Neural cell (in vitro differentiated cells): Measurements from ENCODE around the gene GNA12. TPM values are rescaled to one million over a fixed set of nuclear protein-coding genes. Genes with fewer than 3 reads are reported as not detected.

Experiments
- H2AFZ ChIP-seq: fragments of 200-600, 300-800 bp; sonication (generic), shearing (Covaris generic); 2 replicates; pipeline ENCODE4 v1.6.0; 2014; ENCODE audit warnings: low read depth, mild to moderate bottlenecking, antibody characterized with exemption, low read length, moderate library complexity
- H3F3A ChIP-seq: fragments of 200-600 bp; shearing (Covaris generic); 2 replicates; pipeline ENCODE4 v1.6.1; 2016; ENCODE audit warnings: mild to moderate bottlenecking, moderate library complexity, mixed read lengths, antibody characterized with exemption, low read length; ENCODE audit not compliant: insufficient read depth, poor library complexity, severe bottlenecking
- H3K27ac ChIP-seq: fragments of 200-600, 300-800 bp; sonication (generic), shearing (Covaris generic); 2 replicates; pipeline ENCODE4 v1.5.1; 2014; ENCODE audit warnings: mild to moderate bottlenecking, low read length, moderate library complexity
- H3K27me3 ChIP-seq: fragments of 300-800, 200-600 bp; sonication (generic), shearing (Covaris generic); 2 replicates; pipeline ENCODE4 v1.6.0; 2014; ENCODE audit warnings: mild to moderate bottlenecking, low read depth, low read length, moderate library complexity; ENCODE audit not compliant: insufficient read depth
- H3K36me3 ChIP-seq: fragments of 300-800, 200-600 bp; sonication (generic), shearing (Covaris generic); 2 replicates; pipeline ENCODE4 v1.5.1; 2014; ENCODE audit warnings: mild to moderate bottlenecking, antibody characterized with exemption, low read length, moderate library complexity; ENCODE audit not compliant: insufficient read depth
- H3K4me2 ChIP-seq: fragments of 300-800, 200-600 bp; sonication (generic), shearing (Covaris generic); 2 replicates; pipeline ENCODE4 v1.6.0; 2014; ENCODE audit warnings: mild to moderate bottlenecking, low read length
- H3K4me3 ChIP-seq: fragments of 300-800, 200-600 bp; sonication (generic), shearing (Covaris generic); 2 replicates; pipeline ENCODE4 v1.5.1; 2014; ENCODE audit warnings: mild to moderate bottlenecking, low read length, moderate library complexity
- H3K79me2 ChIP-seq: fragments of 200-600 bp; shearing (Covaris generic); replicated peaks from 2 replicates; pipeline ENCODE4 v1.6.0; 2014; ENCODE audit warnings: mild to moderate bottlenecking, low read length, moderate library complexity; ENCODE audit not compliant: insufficient read depth
- H3K9ac ChIP-seq: fragments of 300-800, 200-600 bp; sonication (generic), shearing (Covaris generic); 2 replicates; pipeline ENCODE4 v1.6.1; 2016; ENCODE audit warnings: mild to moderate bottlenecking, low read length, mixed read lengths
- H3K9me2 ChIP-seq: fragments of 200-600 bp; shearing (Covaris generic); 2 replicates; pipeline ENCODE4 v1.6.1; 2016; ENCODE audit warnings: mild to moderate bottlenecking, low read length, mixed read lengths; ENCODE audit not compliant: insufficient read depth
- H3K9me3 ChIP-seq: fragments of 200-600, 300-800 bp; sonication (generic), shearing (Covaris generic); 2 replicates; pipeline ENCODE4 v1.6.1; 2016; ENCODE audit warnings: mild to moderate bottlenecking, mixed run types, low read length, moderate library complexity, mixed read lengths
- H4K20me1 ChIP-seq: fragments of 200-600 bp; shearing (Covaris generic); 2 replicates; pipeline ENCODE4 v1.6.1; 2016; ENCODE audit warnings: mild to moderate bottlenecking, mixed run types; ENCODE audit not compliant: insufficient read depth
- CTCF ChIP-seq: fragments of 450-650 bp; IDR thresholded peaks from 2 replicates; pipeline ENCODE4 v1.5.1; 2014; ENCODE audit warnings: antibody characterized with exemption, mild to moderate bottlenecking, moderate library complexity; ENCODE audit not compliant: poor library complexity, severe bottlenecking
- EP300 ChIP-seq: fragments of 450-650 bp; conservative IDR thresholded peaks from 2 replicates; pipeline ENCODE4 v1.6.1; 2014; ENCODE audit warnings: antibody characterized with exemption, mild to moderate bottlenecking, moderate library complexity; ENCODE audit not compliant: poor library complexity, severe bottlenecking
- EZH2 ChIP-seq: fragments of 200-600, 300-800 bp; shearing (Covaris generic), sonication (generic); IDR thresholded peaks from 2 replicates; pipeline ENCODE4 v1.6.1; 2014; ENCODE audit warnings: antibody characterized with exemption, low read length, borderline replicate concordance, mild to moderate bottlenecking; ENCODE audit not compliant: insufficient read depth, poor library complexity, severe bottlenecking
- MXI1 ChIP-seq: fragments of 450-650 bp; conservative IDR thresholded peaks from 2 replicates; pipeline ENCODE4 v1.6.1; 2014; ENCODE audit warnings: antibody characterized with exemption, mild to moderate bottlenecking; ENCODE audit not compliant: poor library complexity, severe bottlenecking
- POLR2AphosphoS5 ChIP-seq: IDR thresholded peaks from 2 replicates; pipeline ENCODE4 v1.6.1; 2012
- RAD21 ChIP-seq: fragments of 450-650 bp; conservative IDR thresholded peaks from 2 replicates; pipeline ENCODE4 v1.6.1; 2014; ENCODE audit warnings: antibody characterized with exemption, mild to moderate bottlenecking, moderate library complexity
- REST ChIP-seq: IDR thresholded peaks from 2 replicates; pipeline ENCODE4 v1.6.1; 2012; ENCODE audit warnings: borderline replicate concordance
- SMC3 ChIP-seq: fragments of 450-650 bp; conservative IDR thresholded peaks from 2 replicates; pipeline ENCODE4 v1.6.1; 2014; ENCODE audit warnings: antibody characterized with exemption, mild to moderate bottlenecking, moderate library complexity; ENCODE audit not compliant: poor library complexity
- TAF1 ChIP-seq: IDR thresholded peaks from 2 replicates; pipeline ENCODE4 v1.6.1; 2012; ENCODE audit warnings: low read depth
- polyA plus RNA-seq: library from polyadenylated mRNA; depleted of rRNA; stranded (reverse); fragments of >200 nt; gene quantifications from 2 replicates; pipeline ENCODE4 v1.2.3, GENCODE V29; 2014

Gene GNA12
- polyA plus RNA-seq, 1 donor from 2014 or later, result 15.5 TPM

- Histone ChIP-seq H4K20me1 (no peaks in the 10 kb centered on the region), H3K9me2 (no peaks in the 10 kb centered on the region), H3K27me3 (no peaks in the 10 kb centered on the region), H3F3A (no peaks in the 10 kb centered on the region), H3K36me3 (no peaks in the 10 kb centered on the region), H3K79me2 (peaks cover 44% of the 10 kb centered on the region), H2AFZ (no peak overlapping the region), H3K4me3 (no peak overlapping the region), H3K27ac (no peak overlapping the region), H3K4me2 (no peak overlapping the region), H3K9ac (no peak overlapping the region), H3K9me3 (no peaks in the 10 kb centered on the region)
- no peak for TF ChIP-seq RAD21
- TF ChIP-seq SMC3, result no peak
- TF ChIP-seq POLR2AphosphoS5, result no peak
- no peak for TF ChIP-seq EZH2
- no peak for TF ChIP-seq TAF1
- TF ChIP-seq REST, result no peak
- TF ChIP-seq MXI1, result no peak
- no peak for TF ChIP-seq EP300
- no peak for TF ChIP-seq CTCF
Measured at GRCh38 chr7:2818121-2818520, 26.0 kb downstream of the GNA12 start.

GRCh38 chr7:2817456-2817855 is 26.7 kb downstream of the GNA12 start:
- H3K9me3 ChIP-seq, result no peaks in the 10 kb centered on the region
- H3K27ac ChIP-seq, result no peak overlapping the region
- H3K4me3 ChIP-seq, result no peak overlapping the region
- no peak overlapping the region for H3K9ac ChIP-seq
- H3K79me2 ChIP-seq, result peaks cover 40% of the 10 kb centered on the region
- no peak overlapping the region for H3K4me2 ChIP-seq
- no peaks in the 10 kb centered on the region for H3K27me3 ChIP-seq
- no peak for TF ChIP-seq CTCF
- TF ChIP-seq MXI1, result no peak
- TF ChIP-seq REST, result no peak
- no peaks in the 10 kb centered on the region for H3K36me3 ChIP-seq
- H2AFZ ChIP-seq, result no peak overlapping the region
- H3K9me2 ChIP-seq, result no peaks in the 10 kb centered on the region
- no peaks in the 10 kb centered on the region for H3F3A ChIP-seq
- no peaks in the 10 kb centered on the region for H4K20me1 ChIP-seq
